ENCODE measurements around the gene IGF1. TPM values are rescaled to one million over a fixed set of nuclear protein-coding genes. Genes with fewer than 3 reads are reported as not detected.

IGF1 gene
- total RNA-seq, 1 donor from 2014 or later: 1.4 TPM

GRCh38 chr12:102487226-102487625 lies 6.9 kb upstream of the IGF1 start:
- H3K27ac Mint-ChIP-seq (ENCODE audit: unreplicated experiment): no peak overlapping the region
- peaks cover 10% of the 10 kb centered on the region for H3K4me1 Mint-ChIP-seq (ENCODE audit: low read depth)

GRCh38 chr12:102486153-102486552 lies 5.8 kb upstream of the IGF1 start:
- no peak overlapping the region for H3K4me3 Mint-ChIP-seq (ENCODE audit: unreplicated experiment)
- no peak for TF ChIP-seq CTCF (IDR thresholded peaks at IDR 0.05)
- peaks cover 6% of the 10 kb centered on the region for H3K9me3 Mint-ChIP-seq (ENCODE audit: low read depth)
- no peak overlapping the region for H3K27ac Mint-ChIP-seq (ENCODE audit: unreplicated experiment)
- peaks cover 3% of the 10 kb centered on the region for H3K36me3 Mint-ChIP-seq (ENCODE audit: low read depth)
- H3K4me1 Mint-ChIP-seq (ENCODE audit: low read depth): peaks cover 10% of the 10 kb centered on the region
- peaks cover 2% of the 10 kb centered on the region for H3K27me3 Mint-ChIP-seq (ENCODE audit: low read depth)
- no peak for DNase-seq (ENCODE audit: low spot score)

More at GRCh38 chr12:102487226-102487625, 6.9 kb upstream of the IGF1 start:
- TF ChIP-seq CTCF (IDR thresholded peaks at IDR 0.05): no peak
- peaks cover 5% of the 10 kb centered on the region for H3K36me3 Mint-ChIP-seq (ENCODE audit: low read depth)
- no peak for DNase-seq (ENCODE audit: low spot score)
- H3K4me3 Mint-ChIP-seq (ENCODE audit: unreplicated experiment): no peak overlapping the region
- peaks cover 17% of the 10 kb centered on the region for H3K9me3 Mint-ChIP-seq (ENCODE audit: low read depth)
- peaks cover 9% of the 10 kb centered on the region for H3K27me3 Mint-ChIP-seq (ENCODE audit: low read depth)

GRCh38 chr12:102484428-102484958 lies 4.1 kb upstream of the IGF1 start:
- Mint-ChIP-seq H3K27me3 (ENCODE audit: low read depth) (no peaks in the 10 kb centered on the region), H3K4me3 (ENCODE audit: unreplicated experiment) (peak overlapping the region; percentile 26), H3K9me3 (ENCODE audit: low read depth) (no peaks in the 10 kb centered on the region), H3K4me1 (ENCODE audit: low read depth) (peaks cover 10% of the 10 kb centered on the region), H3K27ac (ENCODE audit: unreplicated experiment) (no peak overlapping the region), H3K36me3 (ENCODE audit: low read depth) (no peaks in the 10 kb centered on the region)
- DNase-seq (ENCODE audit: low spot score): no peak
- peak; percentile 99 for TF ChIP-seq CTCF (IDR thresholded peaks at IDR 0.05)

- Mint-ChIP-seq H3K27me3 (ENCODE audit: low read depth) (no peaks in the 10 kb centered on the region), H3K4me1 (ENCODE audit: low read depth) (peaks cover 10% of the 10 kb centered on the region), H3K4me3 (ENCODE audit: unreplicated experiment) (no peak overlapping the region), H3K9me3 (ENCODE audit: low read depth) (no peaks in the 10 kb centered on the region), H3K36me3 (ENCODE audit: low read depth) (no peaks in the 10 kb centered on the region), H3K27ac (ENCODE audit: unreplicated experiment) (no peak overlapping the region)
- no peak for DNase-seq (ENCODE audit: low spot score)
- TF ChIP-seq CTCF (IDR thresholded peaks at IDR 0.05): no peak
Measured at GRCh38 chr12:102484017-102484416, 3.7 kb upstream of the IGF1 start.

- Mint-ChIP-seq H3K27me3 (ENCODE audit: low read depth) (no peaks in the 10 kb centered on the region), H3K4me3 (ENCODE audit: unreplicated experiment) (no peak overlapping the region), H3K36me3 (ENCODE audit: low read depth) (no peaks in the 10 kb centered on the region), H3K27ac (ENCODE audit: unreplicated experiment) (no peak overlapping the region), H3K9me3 (ENCODE audit: low read depth) (no peaks in the 10 kb centered on the region), H3K4me1 (ENCODE audit: low read depth) (peaks cover 10% of the 10 kb centered on the region)
- no peak for TF ChIP-seq CTCF (IDR thresholded peaks at IDR 0.05)
- DNase-seq (ENCODE audit: low spot score): no peak
Measured at GRCh38 chr12:102483466-102483865, 3.1 kb upstream of the IGF1 start.

Data from chondrocyte (in vitro differentiated cells).